PC-9 (cell line): ENCODE results near the gene ANKRD11. TPM values are rescaled to one million over a fixed set of nuclear protein-coding genes. Genes with fewer than 3 reads are reported as not detected.

ENCODE experiments used
- BruUV-seq: library from RNA; stranded (reverse); fragments of 400-500 nt; replicated peaks from 2 replicates; lab custom pipeline; 2021; lab: Mats Ljungman, UMichigan
- CTCF ChIA-PET: fragments of 300-600 bp; sonication (Branson Sonifier 250); formaldehyde crosslinking; loops from one replicate; lab custom pipeline; 2022; ENCODE audit warnings: antibody characterized with exemption; lab: Charles Lee
- POLR2A ChIA-PET: fragments of 300-600 bp; sonication (Branson Sonifier 250); formaldehyde crosslinking; loops from one replicate; lab custom pipeline; 2022; ENCODE audit warnings: antibody characterized with exemption; ENCODE audit not compliant: unreplicated experiment; lab: Charles Lee
- DNase-seq, 2 experiments: peaks; one replicate each; pipeline versions ENCODE4 v3.0.0 to v3.0.0-alpha.2; 2015 to 2022; ENCODE audit warnings: mixed read lengths in 1 of 2
- H2AFZ ChIP-seq: fragments of 200-600 bp; sonication (generic); 2 replicates; pipeline ENCODE4 v1.8.1; 2017; ENCODE audit warnings: antibody characterized with exemption
- H3F3A ChIP-seq: fragments of 200-600 bp; sonication (generic); 2 replicates; pipeline ENCODE4 v1.8.1; 2017; ENCODE audit warnings: antibody characterized with exemption, mild to moderate bottlenecking, low read depth; ENCODE audit not compliant: insufficient read depth
- H3K27ac ChIP-seq: fragments of 200-600 bp; sonication (generic); 2 replicates; pipeline ENCODE4 v1.6.1; 2016; ENCODE audit warnings: mixed run types
- H3K27me3 ChIP-seq: fragments of 200-600 bp; sonication (generic); 2 replicates; pipeline ENCODE4 v1.6.1; 2016; ENCODE audit warnings: low read depth, mixed run types; ENCODE audit not compliant: insufficient read depth
- H3K36me3 ChIP-seq: fragments of 200-600 bp; sonication (generic); 2 replicates; pipeline ENCODE4 v1.6.1; 2016; ENCODE audit warnings: low read depth, mixed run types
- H3K4me1 ChIP-seq: fragments of 200-600 bp; sonication (generic); replicated peaks from 2 replicates; pipeline ENCODE4 v1.6.1; 2016; ENCODE audit warnings: mixed run types; ENCODE audit not compliant: insufficient read depth
- H3K4me2 ChIP-seq: fragments of 200-600 bp; sonication (generic); 2 replicates; pipeline ENCODE4 v1.6.1; 2017; ENCODE audit warnings: mixed run types
- H3K4me3 ChIP-seq: fragments of 200-600 bp; sonication (generic); 2 replicates; pipeline ENCODE4 v1.6.1; 2016; ENCODE audit warnings: mixed run types
- H3K79me2 ChIP-seq: fragments of 200-600 bp; sonication (generic); 2 replicates; pipeline ENCODE4 v1.6.1; 2017; ENCODE audit warnings: low read depth, mixed run types
- H3K9me2 ChIP-seq: fragments of 200-600 bp; sonication (generic); 2 replicates; pipeline ENCODE4 v1.8.1; 2017; ENCODE audit warnings: mild to moderate bottlenecking; ENCODE audit not compliant: insufficient read depth
- H3K9me3 ChIP-seq: fragments of 200-600 bp; sonication (generic); 2 replicates; pipeline ENCODE4 v1.8.1; 2016; ENCODE audit warnings: low read depth; ENCODE audit not compliant: insufficient read depth
- H4K20me1 ChIP-seq: fragments of 200-600 bp; sonication (generic); 2 replicates; pipeline ENCODE4 v1.8.1; 2017; ENCODE audit not compliant: insufficient read depth
- CTCF ChIP-seq: fragments of 200-600 bp; sonication (generic); conservative IDR thresholded peaks from 2 replicates; pipeline ENCODE4 v1.6.1; 2017; ENCODE audit warnings: mixed run types, antibody characterized with exemption, mild to moderate bottlenecking, moderate library complexity
- EZH2 ChIP-seq: fragments of 200-600 bp; sonication (generic); IDR thresholded peaks from 2 replicates; pipeline ENCODE4 v1.8.0; 2017; ENCODE audit warnings: antibody characterized with exemption, low read depth
- intact Hi-C: fragments of 100-400 bp; cut with micrococcal nuclease; formaldehyde crosslinking; loops from one replicate; pipeline ENCODE4 v1.10.0; 2022; ENCODE audit not compliant: unreplicated experiment
- total RNA-seq: library from RNA; stranded (reverse); gene quantifications from 2 replicates; pipeline ENCODE4 v1.2.3, GENCODE V29; 2021

Gene ANKRD11
- total RNA-seq, 1 experiment from 2014 or later: 220 TPM

- ChIA-PET POLR2A (no interaction called here), CTCF (no interaction called here)
- no TSS peak for BruUV-seq
- Histone ChIP-seq H3K4me1 (no peaks in the 10 kb centered on the region), H3F3A (peaks cover 33% of the 10 kb centered on the region), H3K79me2 (peaks cover 36% of the 10 kb centered on the region), H4K20me1 (peaks cover 72% of the 10 kb centered on the region), H3K36me3 (peaks cover 31% of the 10 kb centered on the region), H2AFZ (no peak overlapping the region), H3K9me3 (no peaks in the 10 kb centered on the region), H3K4me3 (no peak overlapping the region), H3K9me2 (no peaks in the 10 kb centered on the region), H3K4me2 (no peak overlapping the region), H3K27me3 (no peaks in the 10 kb centered on the region), H3K27ac (no peak overlapping the region)
- no peak for DNase-seq
- intact Hi-C loops: no loop called here
- TF ChIP-seq CTCF (no peak), EZH2 (no peak)
Measured at GRCh38 chr16:89290887-89291286, 199.5 kb downstream of the ANKRD11 start.

GRCh38 chr16:89290472-89290871 is 199.9 kb downstream of the ANKRD11 start:
- H2AFZ ChIP-seq: no peak overlapping the region
- H3K9me2 ChIP-seq: no peaks in the 10 kb centered on the region
- ChIA-PET CTCF (no interaction called here), POLR2A (no interaction called here)
- no peaks in the 10 kb centered on the region for H3K9me3 ChIP-seq
- no peak overlapping the region for H3K4me2 ChIP-seq
- intact Hi-C loops: no loop called here
- H3K4me3 ChIP-seq: no peak overlapping the region
- H3K27ac ChIP-seq: no peak overlapping the region
- TF ChIP-seq CTCF (no peak), EZH2 (no peak)
- H3K36me3 ChIP-seq: peaks cover 35% of the 10 kb centered on the region
- no peaks in the 10 kb centered on the region for H3K4me1 ChIP-seq
- no TSS peak for BruUV-seq
- no peaks in the 10 kb centered on the region for H3K27me3 ChIP-seq
- peaks cover 71% of the 10 kb centered on the region for H4K20me1 ChIP-seq
- DNase-seq: no peak
- H3F3A ChIP-seq: peaks cover 33% of the 10 kb centered on the region
- peaks cover 35% of the 10 kb centered on the region for H3K79me2 ChIP-seq

- Histone ChIP-seq H3K27me3 (no peaks in the 10 kb centered on the region), H3F3A (peaks cover 39% of the 10 kb centered on the region), H3K9me2 (no peaks in the 10 kb centered on the region), H3K79me2 (peaks cover 28% of the 10 kb centered on the region), H3K4me1 (no peaks in the 10 kb centered on the region), H3K36me3 (peaks cover 40% of the 10 kb centered on the region), H4K20me1 (peaks cover 71% of the 10 kb centered on the region), H2AFZ (no peak overlapping the region), H3K9me3 (no peaks in the 10 kb centered on the region), H3K27ac (no peak overlapping the region), H3K4me2 (no peak overlapping the region), H3K4me3 (no peak overlapping the region)
- POLR2A ChIA-PET: interaction anchor here (0.6 kb wide), 1 partner anchor 167 kb away, joined by 7 read pairs; no protein-coding TSS in a partner anchor
- peak; percentile 52 to 75 for DNase-seq
- CTCF ChIA-PET: interaction anchor here (0.5 kb wide), 1 partner anchor 181 kb away, joined by 4 read pairs; no protein-coding TSS in a partner anchor
- peak; percentile 82 for TF ChIP-seq CTCF
- no peak for TF ChIP-seq EZH2
- intact Hi-C loops: no loop called here
- no TSS peak for BruUV-seq
Measured at GRCh38 chr16:89289428-89290395, 200.6 kb downstream of the ANKRD11 start.
